Chondrocyte (in vitro differentiated cells): ENCODE measurements around the gene TMEM47. TPM values are rescaled to one million over a fixed set of nuclear protein-coding genes. Genes with fewer than 3 reads are reported as not detected.

Experiments used
- DNase-seq: peaks from one replicate; pipeline ENCODE4 v3.0.0; 2021; ENCODE audit warnings: mixed read lengths, low spot score
- H3K27ac Mint-ChIP-seq: one replicate; pipeline ENCODE4 v1.8.0; 2021; ENCODE audit warnings: mild to moderate bottlenecking, moderate library complexity, mixed read lengths; ENCODE audit not compliant: unreplicated experiment
- H3K27me3 Mint-ChIP-seq: 2 replicates; pipeline ENCODE4 v1.8.0; 2021; ENCODE audit warnings: low read depth, mixed read lengths
- H3K36me3 Mint-ChIP-seq: 2 replicates; pipeline ENCODE4 v1.8.0; 2021; ENCODE audit warnings: low read depth, mixed read lengths
- H3K4me1 Mint-ChIP-seq: 2 replicates; pipeline ENCODE4 v1.8.0; 2021; ENCODE audit warnings: low read depth, mild to moderate bottlenecking, mixed read lengths
- H3K4me3 Mint-ChIP-seq: one replicate; pipeline ENCODE4 v1.8.0; 2021; ENCODE audit warnings: mild to moderate bottlenecking, moderate library complexity, mixed read lengths; ENCODE audit not compliant: unreplicated experiment
- H3K9me3 Mint-ChIP-seq: 2 replicates; pipeline ENCODE4 v1.8.0; 2021; ENCODE audit warnings: low read depth, mixed read lengths
- total RNA-seq: library from RNA; stranded (reverse); gene quantifications from 3 replicates; pipeline ENCODE4 v1.2.1, GENCODE V29; 2021
- TF ChIP-seq, protein P1 (sequence below): fragments of 200-600 bp; sonication (generic); IDR thresholded peaks from 2 replicates; pipeline ENCODE4 v1.5.0; 2021; ENCODE audit warnings: antibody characterized with exemption, mild to moderate bottlenecking, moderate library complexity

Gene TMEM47
- total RNA-seq, 1 donor from 2014 or later, result 64.1 TPM

DNA sequence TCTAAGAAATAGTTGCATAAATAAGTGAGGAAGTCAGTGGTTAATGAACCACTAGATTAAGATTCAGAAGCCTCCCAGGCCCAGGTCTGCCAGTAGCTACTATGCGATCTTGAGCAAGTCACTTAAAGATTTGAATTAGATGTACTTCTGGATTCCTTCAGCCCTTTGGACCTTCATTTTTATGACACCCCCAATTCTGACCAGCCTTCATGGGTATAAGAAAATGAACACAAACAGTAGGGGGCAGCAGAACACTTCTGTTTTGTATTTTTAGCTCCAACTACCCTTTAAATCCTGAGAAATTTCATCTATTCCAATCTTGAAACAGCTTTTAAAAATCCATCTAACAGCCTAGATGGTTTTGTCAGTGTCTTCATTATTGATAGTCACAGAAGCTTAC lies 19.0 kb downstream of the TMEM47 start:
- Mint-ChIP-seq H3K36me3 (no peaks in the 10 kb centered on the region), H3K27ac (no peak overlapping the region), H3K9me3 (no peaks in the 10 kb centered on the region), H3K27me3 (no peaks in the 10 kb centered on the region), H3K4me1 (peaks cover 4% of the 10 kb centered on the region), H3K4me3 (no peak overlapping the region)
- TF ChIP-seq, protein P1, sequence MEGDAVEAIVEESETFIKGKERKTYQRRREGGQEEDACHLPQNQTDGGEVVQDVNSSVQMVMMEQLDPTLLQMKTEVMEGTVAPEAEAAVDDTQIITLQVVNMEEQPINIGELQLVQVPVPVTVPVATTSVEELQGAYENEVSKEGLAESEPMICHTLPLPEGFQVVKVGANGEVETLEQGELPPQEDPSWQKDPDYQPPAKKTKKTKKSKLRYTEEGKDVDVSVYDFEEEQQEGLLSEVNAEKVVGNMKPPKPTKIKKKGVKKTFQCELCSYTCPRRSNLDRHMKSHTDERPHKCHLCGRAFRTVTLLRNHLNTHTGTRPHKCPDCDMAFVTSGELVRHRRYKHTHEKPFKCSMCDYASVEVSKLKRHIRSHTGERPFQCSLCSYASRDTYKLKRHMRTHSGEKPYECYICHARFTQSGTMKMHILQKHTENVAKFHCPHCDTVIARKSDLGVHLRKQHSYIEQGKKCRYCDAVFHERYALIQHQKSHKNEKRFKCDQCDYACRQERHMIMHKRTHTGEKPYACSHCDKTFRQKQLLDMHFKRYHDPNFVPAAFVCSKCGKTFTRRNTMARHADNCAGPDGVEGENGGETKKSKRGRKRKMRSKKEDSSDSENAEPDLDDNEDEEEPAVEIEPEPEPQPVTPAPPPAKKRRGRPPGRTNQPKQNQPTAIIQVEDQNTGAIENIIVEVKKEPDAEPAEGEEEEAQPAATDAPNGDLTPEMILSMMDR, result peak; percentile 89
- no peak for DNase-seq

DNA sequence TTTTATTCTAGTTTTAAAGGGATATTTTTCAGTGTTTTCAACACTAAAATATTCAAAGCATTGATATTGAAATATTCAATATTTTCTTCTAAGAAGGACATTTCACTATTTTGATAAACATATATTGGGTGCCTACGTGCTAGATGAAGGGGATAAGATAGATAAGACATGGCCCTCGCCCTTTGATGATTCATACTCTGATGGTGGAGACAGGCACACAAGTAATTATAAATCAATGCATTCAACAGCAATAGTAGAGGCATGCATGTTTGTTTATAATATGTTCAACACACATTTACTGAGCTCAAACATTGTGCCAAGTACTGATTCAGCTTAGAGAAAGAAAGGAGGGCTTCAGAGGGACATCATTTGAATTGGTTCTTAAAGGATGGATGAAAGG lies 22.7 kb downstream of the TMEM47 start:
- DNase-seq, result no peak
- no peaks in the 10 kb centered on the region for H3K27me3 Mint-ChIP-seq
- TF ChIP-seq, protein P1, result no peak
- H3K9me3 Mint-ChIP-seq, result no peaks in the 10 kb centered on the region
- H3K36me3 Mint-ChIP-seq, result no peaks in the 10 kb centered on the region
- H3K27ac Mint-ChIP-seq, result no peak overlapping the region
- H3K4me3 Mint-ChIP-seq, result no peak overlapping the region
- peaks cover 23% of the 10 kb centered on the region for H3K4me1 Mint-ChIP-seq

DNA sequence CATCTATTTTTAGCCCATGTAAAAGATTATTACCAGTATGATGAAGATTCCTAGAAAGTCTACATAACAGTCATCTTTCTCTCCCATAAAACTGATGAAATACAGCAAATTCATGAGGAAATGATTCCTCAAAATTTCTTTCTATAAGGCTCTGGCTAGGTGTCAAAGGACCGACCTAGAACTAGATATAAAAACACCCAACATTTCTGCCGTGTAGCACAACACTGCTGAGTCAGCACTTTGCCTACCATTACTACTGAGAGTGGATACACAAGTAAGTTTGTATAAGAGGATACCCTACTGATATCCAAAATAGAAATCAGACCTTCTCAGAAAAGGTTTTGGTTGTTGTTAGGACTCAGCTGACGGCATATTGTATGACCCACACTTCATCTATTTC lies 24.7 kb downstream of the TMEM47 start:
- Mint-ChIP-seq H3K4me3 (no peak overlapping the region), H3K4me1 (peaks cover 29% of the 10 kb centered on the region), H3K27ac (peak overlapping the region; percentile 59), H3K9me3 (no peaks in the 10 kb centered on the region), H3K27me3 (no peaks in the 10 kb centered on the region), H3K36me3 (no peaks in the 10 kb centered on the region)
- TF ChIP-seq, protein P1, result no peak
- DNase-seq, result no peak

DNA sequence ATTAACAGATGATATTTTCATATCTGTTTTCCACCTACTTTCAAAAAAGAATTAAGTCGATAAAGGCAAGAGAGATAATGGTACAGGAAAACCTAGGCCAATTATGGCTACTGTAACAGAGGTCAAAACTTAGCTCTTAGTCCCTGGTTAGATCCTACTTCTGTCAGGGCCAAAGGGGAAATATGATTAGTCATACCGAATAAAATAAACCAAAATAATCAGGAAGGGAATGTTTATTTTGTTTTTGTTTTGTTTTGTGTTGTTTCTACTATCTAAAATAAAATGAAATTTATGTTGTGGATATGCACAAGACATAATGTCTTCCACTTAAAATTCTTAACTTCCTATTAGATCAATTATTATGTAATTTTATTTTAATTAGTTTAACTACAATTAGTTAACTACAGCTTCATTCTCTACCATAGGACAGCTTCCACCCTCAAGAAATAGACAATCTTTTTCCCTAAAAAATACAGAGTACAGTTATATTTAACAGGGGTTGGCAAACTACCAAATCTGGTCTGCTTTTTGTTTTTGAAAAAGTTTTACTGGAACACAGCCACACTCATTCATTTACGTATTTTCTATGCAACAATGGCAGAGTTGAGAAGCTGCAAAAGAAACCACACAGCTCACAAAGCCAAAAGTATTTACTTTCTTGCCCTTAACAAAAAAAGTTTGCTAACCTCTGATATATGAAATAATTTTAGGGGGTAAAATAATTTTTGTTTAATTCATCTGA lies 25.4 kb downstream of the TMEM47 start:
- Mint-ChIP-seq H3K27ac (peak overlapping the region; percentile 54), H3K4me1 (peaks cover 29% of the 10 kb centered on the region), H3K9me3 (no peaks in the 10 kb centered on the region), H3K36me3 (no peaks in the 10 kb centered on the region), H3K27me3 (no peaks in the 10 kb centered on the region), H3K4me3 (no peak overlapping the region)
- TF ChIP-seq, protein P1, result no peak
- no peak for DNase-seq

DNA sequence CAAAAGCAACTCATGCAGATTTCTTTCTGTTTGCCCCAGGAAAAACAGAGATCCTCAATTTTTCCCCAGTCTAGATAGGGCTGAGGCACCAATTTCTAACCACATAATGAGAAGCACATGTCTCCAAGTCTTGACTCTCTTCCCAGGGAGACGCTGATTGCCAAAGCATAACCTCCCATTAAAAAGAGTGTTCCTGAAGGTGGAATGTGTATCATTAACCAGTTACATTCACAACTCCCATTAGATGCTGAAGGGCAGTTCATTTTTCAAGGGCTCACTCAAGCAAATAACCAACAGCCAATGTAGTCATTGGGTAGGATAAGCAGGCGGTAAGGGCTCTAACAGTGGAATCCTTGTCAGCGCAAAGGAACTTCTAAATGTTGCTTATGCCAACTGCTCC lies 27.5 kb downstream of the TMEM47 start:
- peaks cover 31% of the 10 kb centered on the region for H3K4me1 Mint-ChIP-seq
- H3K27me3 Mint-ChIP-seq, result no peaks in the 10 kb centered on the region
- H3K36me3 Mint-ChIP-seq, result no peaks in the 10 kb centered on the region
- no peak overlapping the region for H3K4me3 Mint-ChIP-seq
- TF ChIP-seq, protein P1, result no peak
- DNase-seq, result no peak
- no peak overlapping the region for H3K27ac Mint-ChIP-seq
- no peaks in the 10 kb centered on the region for H3K9me3 Mint-ChIP-seq
